ENCODE measurements around the gene SLX4.

Gene SLX4

DNA sequence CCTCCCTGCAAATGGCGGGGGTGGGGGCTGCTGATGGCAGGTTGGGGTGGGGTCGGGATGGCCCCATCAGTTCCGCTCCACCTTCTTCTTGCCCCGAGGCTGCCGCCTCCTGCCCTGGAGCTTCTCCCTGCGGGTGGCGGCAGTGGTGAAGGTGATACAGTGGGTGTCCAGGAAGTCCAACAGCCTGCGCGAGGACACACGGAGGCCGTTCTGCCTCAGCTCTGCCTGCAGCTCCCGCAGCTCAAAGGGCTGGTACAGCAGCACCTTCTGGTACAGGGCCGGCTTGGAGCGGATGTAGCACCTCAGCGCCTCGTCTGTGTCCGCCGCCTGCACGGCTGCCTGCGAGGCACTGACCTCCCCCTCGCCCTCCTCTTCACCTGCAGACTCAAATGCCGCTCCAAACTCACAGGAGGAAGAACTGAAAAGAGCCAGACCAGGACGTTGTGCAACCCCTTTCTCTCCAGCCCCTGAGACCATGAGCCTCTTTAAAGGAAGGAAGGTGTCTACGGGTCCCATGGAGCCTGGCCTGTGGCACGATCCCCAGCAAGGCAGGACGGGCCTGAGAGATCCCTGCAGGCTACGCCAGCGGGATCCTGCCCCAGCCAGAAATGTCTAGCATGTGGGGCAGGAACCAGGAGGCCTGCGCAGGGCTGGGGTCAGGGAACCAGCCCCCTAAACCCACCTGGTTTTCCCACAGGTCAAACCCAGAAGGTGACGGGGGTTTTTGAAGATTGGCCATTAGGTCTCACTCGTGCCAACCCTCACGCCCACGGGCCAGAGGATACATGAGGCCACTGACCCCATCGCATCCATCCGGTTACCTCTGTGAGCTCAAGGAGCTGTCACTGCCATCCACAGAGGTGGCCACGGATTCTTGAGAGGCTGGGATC is 28.9 kb downstream of the SLX4 start:
- DNase-seq: no peak

DNA sequence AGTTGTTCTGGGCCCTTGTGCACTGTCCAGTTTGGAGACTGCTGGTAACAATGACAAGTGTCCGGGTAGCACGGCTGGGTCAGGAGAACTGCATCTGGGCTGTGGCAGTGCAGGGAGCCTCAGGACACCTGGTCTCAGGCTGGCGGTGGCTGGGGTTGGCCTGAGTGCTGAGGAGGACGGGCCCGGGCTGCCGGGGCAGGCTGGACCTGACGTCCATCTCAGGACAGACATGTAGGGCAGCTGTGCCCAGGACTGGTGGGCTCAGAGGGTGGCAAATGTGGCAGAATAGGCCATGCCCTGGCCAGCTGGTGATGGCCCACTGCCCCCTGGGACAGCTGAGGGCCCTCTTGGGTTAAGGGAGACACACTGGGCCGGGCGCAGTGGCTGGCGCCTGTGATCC is 30.0 kb downstream of the SLX4 start:
- DNase-seq: no peak

- DNase-seq: no peak
Observed at GRCh38 chr16:3580686-3581085, 30.7 kb downstream of the SLX4 start.

GRCh38 chr16:3580251-3580651 is 31.2 kb downstream of the SLX4 start:
- DNase-seq: no peak

DNA sequence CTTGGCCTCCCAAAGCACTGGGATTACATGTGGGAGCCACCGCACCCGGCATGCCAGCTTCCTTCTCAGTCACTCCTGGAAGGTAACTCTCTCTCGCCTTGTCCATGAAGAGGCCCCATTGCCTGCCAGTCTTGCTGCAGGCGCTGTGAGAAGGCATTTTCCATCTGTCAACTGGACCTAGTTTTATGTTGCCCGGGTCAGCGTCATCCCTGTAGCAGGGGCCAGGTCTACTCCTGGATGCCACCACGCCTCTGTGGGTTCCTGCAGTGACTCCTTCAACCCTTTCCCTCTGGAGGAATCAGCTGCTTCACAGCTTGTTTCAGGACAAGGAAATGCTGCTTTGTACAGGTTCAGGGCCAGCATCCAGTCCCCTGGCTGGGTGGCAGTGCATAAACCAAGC is 31.6 kb downstream of the SLX4 start:
- no peak for DNase-seq

GRCh38 chr16:3578610-3579551 is 32.5 kb downstream of the SLX4 start:
- DNase-seq: peak in 4 of 5 experiments; percentile 24 to 92 (median 54)

GRCh38 chr16:3578121-3578520 is 33.3 kb downstream of the SLX4 start:
- DNase-seq: peak in 2 of 5 experiments; percentile 60 to 79

DNA sequence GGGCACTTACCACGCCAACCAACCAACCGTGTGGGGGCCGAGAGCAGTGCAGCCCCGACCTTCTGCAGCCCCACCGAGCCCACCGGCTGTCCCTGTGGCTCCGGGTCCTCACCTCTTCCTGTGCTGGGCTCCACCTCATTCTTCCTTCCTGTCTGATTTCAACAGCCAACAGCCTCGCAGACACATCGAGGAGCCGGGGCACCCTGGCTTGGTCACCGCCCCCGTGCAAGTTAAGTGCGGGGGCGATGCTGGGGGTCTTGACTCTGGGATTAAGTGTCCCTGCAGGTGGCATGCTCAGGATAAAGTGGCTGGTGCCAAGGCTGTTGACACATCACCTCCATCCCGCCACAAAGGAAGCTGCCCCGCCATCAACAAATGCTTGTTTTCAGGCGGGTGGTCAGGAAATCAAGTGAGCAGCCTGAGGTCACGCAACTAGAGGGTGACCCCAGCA is 34.1 kb downstream of the SLX4 start, which contains the start of gene NLRC3:
Gene NLRC3, minus strand, starts transcription at position 102 of the 451 bp plus-strand sequence. CDS start 12,367 bp downstream, outside the sequence.
- DNase-seq: peak in 2 of 5 experiments; percentile 62 to 84

DNA sequence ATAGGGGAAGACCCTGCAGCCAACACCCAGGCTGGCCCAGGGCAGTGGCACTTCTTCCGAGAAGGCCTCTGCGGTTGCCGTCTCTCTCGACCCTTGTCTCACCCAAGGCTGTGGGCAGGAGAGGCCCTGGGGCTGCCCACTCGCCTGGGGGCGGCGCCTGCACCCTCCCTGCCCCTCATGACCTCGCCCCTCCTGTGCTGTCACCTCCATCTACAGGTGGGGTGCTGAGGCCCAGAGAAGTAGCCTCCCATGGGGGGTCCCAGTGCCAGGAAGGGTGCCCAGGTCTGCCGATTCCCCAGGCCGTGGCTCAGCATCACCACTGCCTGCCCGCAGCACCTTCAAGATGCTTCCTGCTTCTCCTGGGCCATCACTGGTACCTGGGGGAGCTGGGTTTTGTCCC is 35.2 kb downstream of the SLX4 start:
- peak in 2 of 5 experiments; percentile 7 to 35 for DNase-seq

DNA sequence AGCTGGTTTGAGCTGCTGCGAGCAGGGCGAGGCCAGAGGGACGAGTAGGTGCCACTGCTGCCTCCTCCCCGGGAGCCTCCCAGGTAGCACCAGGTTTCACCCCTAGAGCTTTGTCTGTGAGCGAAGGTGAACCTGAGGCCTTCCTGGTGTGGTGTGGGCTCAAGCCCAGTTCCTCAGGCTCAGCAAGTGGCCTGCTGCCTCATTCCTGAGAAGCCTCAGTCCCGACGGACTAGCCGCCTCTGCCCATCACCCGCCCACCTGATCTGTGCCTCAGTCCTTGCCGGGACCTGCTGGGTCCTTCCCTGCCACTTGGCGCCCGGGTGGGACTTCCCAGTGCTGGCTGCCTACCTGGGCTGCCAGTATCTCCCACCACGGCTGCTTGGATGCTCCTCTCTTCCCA is 35.9 kb downstream of the SLX4 start:
- no peak for DNase-seq

- no peak for DNase-seq
Observed at GRCh38 chr16:3574195-3574594, 37.2 kb downstream of the SLX4 start.

DNA sequence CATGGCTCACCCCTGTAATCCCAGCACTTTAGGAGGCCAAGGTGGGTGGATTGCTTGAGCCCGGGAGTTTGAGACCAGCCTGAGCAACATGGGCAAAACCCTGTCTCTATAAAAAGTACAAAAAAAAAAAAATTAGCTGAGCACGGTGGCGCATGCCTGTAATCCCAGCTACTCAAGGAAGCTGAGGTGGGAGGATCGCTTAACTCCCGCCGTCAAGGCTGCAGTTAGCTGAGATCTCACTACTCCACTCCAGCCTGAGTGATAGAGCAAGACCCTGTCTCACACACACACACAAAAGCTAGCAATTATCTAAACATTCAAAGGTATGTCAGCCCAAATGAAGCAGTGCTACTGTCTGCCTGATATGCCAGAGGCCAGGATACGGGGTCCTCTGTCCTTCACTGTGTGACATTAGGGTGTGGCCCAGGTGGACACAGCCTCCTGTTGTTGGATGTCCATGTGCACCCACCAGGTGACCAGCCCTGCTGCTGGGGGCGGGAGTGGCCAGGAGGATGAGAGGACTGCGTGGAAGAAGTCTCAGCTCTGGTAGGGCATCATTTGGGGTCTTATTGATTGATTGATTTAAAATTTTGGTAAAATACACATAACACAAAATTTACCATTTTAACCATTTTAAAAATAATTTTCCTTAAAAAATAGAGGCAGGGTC is 38.1 kb downstream of the SLX4 start:
- DNase-seq: no peak

DNA sequence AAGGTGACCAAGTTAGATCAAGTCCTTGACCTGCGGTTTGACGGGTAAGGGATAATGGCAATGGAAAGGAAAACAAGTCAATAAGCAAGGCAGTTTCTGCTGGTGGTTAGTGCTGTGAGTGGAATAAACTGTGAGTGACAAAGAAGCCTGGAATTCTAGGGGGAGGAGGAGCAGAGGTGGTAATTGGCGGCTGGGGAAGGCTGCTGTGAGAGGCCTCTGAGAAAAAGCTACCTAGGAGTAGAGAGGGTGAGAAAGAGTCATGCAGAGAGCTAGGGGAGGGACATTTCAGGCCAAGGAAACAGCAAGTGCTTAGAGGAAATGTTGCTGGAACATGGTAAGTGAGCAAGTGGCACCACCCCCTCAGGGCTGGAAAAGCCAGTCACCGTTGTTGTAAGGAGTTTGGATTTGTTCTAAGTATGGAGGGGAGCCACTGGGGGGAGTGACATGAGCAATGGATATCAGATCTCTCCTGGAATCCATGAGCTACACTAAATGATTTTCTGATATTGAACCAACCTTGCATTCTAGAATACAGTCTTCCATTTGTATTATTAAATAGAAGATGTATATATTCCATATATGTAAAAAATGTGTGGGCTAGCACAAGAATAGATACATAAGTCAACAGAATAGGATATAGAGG is 40.9 kb downstream of the SLX4 start:
- no peak for DNase-seq

DNA sequence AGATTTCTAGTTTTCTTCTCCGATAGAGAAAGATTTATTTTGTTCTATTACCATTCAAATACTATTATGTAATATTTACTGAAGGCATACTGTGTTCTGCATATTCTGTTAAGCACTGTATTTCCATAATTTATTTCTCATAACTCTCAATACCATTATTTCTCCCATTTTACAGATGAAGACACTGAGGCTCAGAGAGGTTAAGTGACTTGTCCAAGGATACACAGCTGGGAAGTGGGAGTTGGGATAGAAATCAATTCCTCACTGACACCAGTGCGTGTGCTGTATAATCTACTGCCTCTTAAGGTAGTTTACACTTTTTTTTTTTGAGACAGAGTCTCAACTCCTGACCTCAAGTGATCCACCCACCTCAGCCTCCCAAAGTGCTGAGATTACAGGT is 41.6 kb downstream of the SLX4 start:
- no peak for DNase-seq

DNA sequence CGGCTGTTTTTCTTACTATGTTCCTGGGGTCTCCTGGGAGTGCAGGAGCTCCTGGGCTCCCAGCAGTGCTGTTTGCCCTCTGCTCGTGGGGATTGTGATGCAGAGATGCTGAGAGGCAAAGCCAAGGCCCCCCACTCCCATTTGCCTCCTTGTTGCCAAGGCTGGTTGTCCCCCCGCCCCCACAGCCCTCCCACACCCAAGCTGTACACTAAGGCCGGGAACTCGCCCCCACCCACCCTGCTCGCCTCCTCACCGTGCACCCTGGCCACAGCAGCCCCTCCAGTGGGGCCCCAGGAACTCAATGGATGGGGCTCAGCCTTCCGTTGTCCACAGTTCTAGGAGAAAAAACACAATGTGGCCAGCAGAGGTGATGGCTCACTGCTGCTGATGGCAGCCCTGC is 44.4 kb downstream of the SLX4 start:
- DNase-seq: no peak

DNA sequence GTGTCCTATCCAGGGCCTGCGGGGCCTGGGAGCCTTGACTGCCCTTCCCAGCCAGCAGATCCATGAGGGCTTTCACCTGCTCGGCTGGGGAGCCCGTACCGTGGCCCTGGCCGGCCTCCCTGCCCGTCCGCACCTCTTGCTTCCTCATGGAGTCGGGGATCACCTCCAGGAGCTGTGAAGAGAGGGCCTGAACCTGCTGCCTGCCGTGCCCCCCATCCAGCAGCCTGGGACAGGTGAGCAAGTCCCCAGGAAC is 46.6 kb downstream of the SLX4 start:
- no peak for DNase-seq

- no peak for DNase-seq
Observed at GRCh38 chr16:3564130-3564888, 47.1 kb downstream of the SLX4 start.

GRCh38 chr16:3562914-3563480 is 48.4 kb downstream of the SLX4 start:
- DNase-seq: no peak

GRCh38 chr16:3561626-3562025 is 49.8 kb downstream of the SLX4 start:
- no peak for DNase-seq

DNA sequence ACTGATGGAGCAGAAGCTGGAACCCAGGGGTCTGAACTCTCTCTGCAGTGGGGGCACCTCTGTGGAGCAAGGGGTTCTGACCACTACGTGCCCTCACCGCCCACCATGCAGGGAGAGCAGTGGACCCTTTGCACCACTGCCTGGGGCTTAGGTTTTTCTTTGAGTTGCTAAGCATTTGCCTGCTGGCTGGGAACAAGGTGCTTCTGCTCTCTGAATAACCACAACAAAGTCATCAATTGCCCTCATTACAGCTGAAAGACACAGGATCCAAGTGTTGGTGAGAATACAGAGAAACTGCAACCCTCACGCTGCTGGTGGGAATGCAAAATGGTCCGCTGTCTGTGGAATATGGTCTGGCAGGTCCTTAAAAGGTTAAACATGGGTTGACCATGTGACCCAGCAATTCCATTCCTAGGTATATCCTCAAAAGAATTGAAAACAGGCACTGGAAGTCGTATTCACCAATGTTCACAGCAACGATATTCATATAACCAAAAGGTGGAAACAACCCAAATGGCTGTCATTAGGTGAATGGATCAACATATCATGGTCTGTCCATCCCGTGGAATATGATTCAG is 57.0 kb downstream of the SLX4 start:
- DNase-seq: no peak

All from T-helper 2 cell (primary cell).